ENCODE data around the gene DHCR24.

The DHCR24 gene

DNA sequence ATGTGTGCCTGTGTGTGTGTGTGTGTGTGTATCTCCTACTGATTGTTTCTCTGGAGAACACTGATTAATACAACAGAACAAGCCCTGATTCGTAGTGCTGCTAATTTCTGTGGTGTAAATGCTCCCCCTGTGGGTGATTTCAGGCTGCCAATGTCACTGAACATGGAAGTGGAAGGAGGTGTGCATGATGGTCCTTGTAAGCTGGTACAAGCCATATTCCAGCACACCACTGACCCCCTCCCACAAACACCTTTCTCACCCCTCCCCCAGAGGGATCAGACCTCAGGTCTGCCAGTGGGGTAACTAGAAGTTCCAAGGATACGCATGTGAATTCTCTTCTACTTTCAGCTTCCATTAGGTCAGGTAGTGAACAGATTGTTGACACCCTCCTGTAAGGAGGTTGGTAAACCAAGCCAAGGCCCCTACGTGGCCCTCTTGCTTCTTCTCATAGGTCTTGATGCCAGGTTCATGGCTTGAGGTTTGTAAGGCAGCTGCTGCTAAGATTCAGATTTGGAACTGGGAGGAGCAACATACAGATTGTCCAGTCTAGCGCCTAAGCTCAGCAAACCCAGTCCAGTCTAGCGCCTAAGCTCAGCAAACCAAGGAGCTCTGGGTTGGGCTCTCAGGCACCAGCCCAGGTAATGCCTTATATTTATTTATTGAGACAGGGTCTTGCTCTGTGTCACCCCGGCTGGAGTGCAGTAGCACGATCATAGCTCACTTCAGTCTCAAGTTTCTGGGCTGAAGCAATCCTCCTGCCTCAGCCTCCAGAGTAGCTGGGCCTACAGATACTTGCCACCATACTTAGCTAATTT is 38.7 kb downstream of the DHCR24 start:
- TF ChIP-seq CTCF (IDR thresholded peaks at IDR 0.05), result no peak
- intact Hi-C loops (cut with DNase I; ENCODE audit: low total_unique reads), result no loop called here
- Histone ChIP-seq H3K4me1 (peaks cover 0 to 18% (median 0%) of the 10 kb centered on the region in 4 donors), H3K27me3 (no peaks in the 10 kb centered on the region), H3K4me3 (no peak overlapping the region), H3K36me3 (peaks cover 0 to 39% (median 17%) of the 10 kb centered on the region in 3 donors), H3K27ac (no peak overlapping the region), H3K9me3 (no peaks in the 10 kb centered on the region)
- peak in 1 of 2 donors; percentile 23 for DNase-seq

DNA sequence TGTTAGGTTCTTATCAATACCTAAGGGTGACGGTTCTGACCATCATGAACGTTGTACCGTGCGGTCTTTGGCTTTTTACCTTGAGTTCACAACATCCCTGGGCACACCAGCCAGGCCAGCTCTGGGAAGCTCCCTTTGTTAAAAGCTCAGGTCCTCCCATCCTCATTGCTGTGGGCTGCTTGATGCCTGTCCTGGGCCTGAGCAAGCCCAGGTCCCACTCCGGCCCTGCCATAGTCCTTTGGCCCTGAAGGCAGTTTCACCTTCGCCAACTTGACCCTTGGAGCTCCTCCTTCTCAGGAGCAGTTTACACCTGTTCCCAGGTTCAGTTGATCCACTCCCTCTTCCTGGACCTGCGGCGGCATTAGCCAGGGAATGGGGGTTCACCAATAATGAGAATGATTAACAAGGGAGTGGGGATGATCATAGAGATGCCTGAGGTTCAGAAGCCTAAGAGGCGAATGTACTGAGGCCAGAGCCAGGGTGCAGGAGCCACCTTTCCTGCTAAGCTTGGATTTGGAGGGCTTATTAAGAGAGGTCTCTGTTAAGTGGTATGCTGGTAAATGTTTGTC is 40.2 kb downstream of the DHCR24 start:
- Histone ChIP-seq H3K9me3 (no peaks in the 10 kb centered on the region), H3K27ac (no peak overlapping the region), H3K27me3 (no peaks in the 10 kb centered on the region), H3K4me1 (peaks cover 0 to 18% (median 0%) of the 10 kb centered on the region in 4 donors), H3K4me3 (no peak overlapping the region), H3K36me3 (peaks cover 0 to 24% (median 6%) of the 10 kb centered on the region in 3 donors)
- intact Hi-C loops (cut with DNase I; ENCODE audit: low total_unique reads), result no loop called here
- peak in 1 of 2 donors; percentile 29 for DNase-seq
- TF ChIP-seq CTCF (IDR thresholded peaks at IDR 0.05), result no peak

DNA sequence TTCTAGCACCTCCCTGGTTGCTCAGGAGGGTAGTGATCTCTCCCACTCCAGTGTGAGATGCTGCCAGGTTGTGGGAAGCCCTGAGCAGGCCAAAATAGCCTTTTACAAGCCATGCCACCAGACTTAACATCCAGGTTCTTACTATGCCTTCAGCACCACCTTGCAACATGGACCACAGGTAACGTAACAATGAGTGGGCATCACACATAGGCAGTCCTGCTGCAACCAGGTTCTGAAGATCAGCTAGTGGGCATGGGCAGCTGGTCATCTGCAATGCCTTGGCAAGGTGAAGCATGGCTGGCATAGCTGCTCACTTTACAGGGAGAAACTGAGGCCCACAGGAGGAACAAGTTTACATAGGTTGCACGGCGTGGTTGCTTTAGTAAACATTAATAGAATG is 40.7 kb downstream of the DHCR24 start:
- Histone ChIP-seq H3K27me3 (no peaks in the 10 kb centered on the region), H3K9me3 (no peaks in the 10 kb centered on the region), H3K4me3 (no peak overlapping the region), H3K4me1 (peaks cover 0 to 17% (median 0%) of the 10 kb centered on the region in 4 donors), H3K36me3 (peaks cover 0 to 19% (median 1%) of the 10 kb centered on the region in 3 donors), H3K27ac (no peak overlapping the region)
- intact Hi-C loops (cut with DNase I; ENCODE audit: low total_unique reads), result no loop called here
- DNase-seq, result peak in 1 of 2 donors; percentile 27
- TF ChIP-seq CTCF (IDR thresholded peaks at IDR 0.05), result no peak

- no peak overlapping the region for H3K27ac ChIP-seq
- peaks cover 0 to 13% (median 0%) of the 10 kb centered on the region in 3 donors for H3K36me3 ChIP-seq
- peaks cover 0 to 12% (median 0%) of the 10 kb centered on the region in 4 donors for H3K4me1 ChIP-seq
- no peaks in the 10 kb centered on the region for H3K27me3 ChIP-seq
- no peak for TF ChIP-seq CTCF (IDR thresholded peaks at IDR 0.05)
- no peaks in the 10 kb centered on the region for H3K9me3 ChIP-seq
- DNase-seq, result peak in 1 of 2 donors; percentile 23
- intact Hi-C loops (cut with DNase I; ENCODE audit: low total_unique reads), result no loop called here
- H3K4me3 ChIP-seq, result no peak overlapping the region
Observed at GRCh38 chr1:54845772-54846171, 41.2 kb downstream of the DHCR24 start.

- H3K36me3 ChIP-seq, result peaks cover 0 to 3% (median 0%) of the 10 kb centered on the region in 3 donors
Observed at GRCh38 chr1:54844564-54844963, 42.4 kb downstream of the DHCR24 start.

More at GRCh38 chr1:54844564-54844963, 42.4 kb downstream of the DHCR24 start:
- H3K27me3 ChIP-seq, result no peaks in the 10 kb centered on the region
- no peak overlapping the region for H3K27ac ChIP-seq
- no peaks in the 10 kb centered on the region for H3K9me3 ChIP-seq
- intact Hi-C loops (cut with DNase I; ENCODE audit: low total_unique reads), result no loop called here
- peaks cover 0 to 2% (median 0%) of the 10 kb centered on the region in 4 donors for H3K4me1 ChIP-seq
- TF ChIP-seq CTCF (IDR thresholded peaks at IDR 0.05), result no peak
- peak in 1 of 2 donors; percentile 19 for DNase-seq
- no peak overlapping the region for H3K4me3 ChIP-seq

All from tibial artery (tissue), 4 donors.